GM21717 (cell line): ENCODE data around the gene PRKAR2B.
A peak's percentile ranks its signal among the peaks of the same experiment; 100 is the strongest.
"Not testable (repeated sequence)": the region's sequence is repeated elsewhere in the genome, so short reads cannot be mapped to it uniquely, and the experiment has no call there.

Source experiments
- ATAC-seq: cut with Tn5 transposase; IDR thresholded peaks from one replicate; pipeline ENCODE4 v1.9.1; 2021; ENCODE audit warnings: mild to moderate bottlenecking, moderate library complexity; ENCODE audit not compliant: unreplicated experiment

Gene PRKAR2B

DNA sequence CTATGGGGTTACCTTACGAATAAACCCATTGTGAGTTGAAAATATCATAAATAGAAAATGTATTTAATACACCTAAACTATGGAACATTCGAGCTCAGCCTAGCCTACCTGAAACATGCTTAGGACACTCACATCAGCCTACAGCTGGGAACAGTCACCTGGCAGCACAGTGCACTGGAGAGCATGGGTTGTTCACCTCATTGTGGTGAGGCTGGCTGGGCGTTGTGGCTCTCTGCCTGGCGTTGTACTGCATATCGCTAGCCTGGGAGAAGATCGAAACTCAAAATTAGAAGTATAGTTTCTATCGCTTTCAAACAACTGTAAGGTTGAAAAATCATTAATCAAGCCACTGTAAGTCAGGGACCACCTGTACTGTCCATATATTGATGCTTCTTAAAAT is 107.0 kb downstream of the PRKAR2B start:
- ATAC-seq: no peak

DNA sequence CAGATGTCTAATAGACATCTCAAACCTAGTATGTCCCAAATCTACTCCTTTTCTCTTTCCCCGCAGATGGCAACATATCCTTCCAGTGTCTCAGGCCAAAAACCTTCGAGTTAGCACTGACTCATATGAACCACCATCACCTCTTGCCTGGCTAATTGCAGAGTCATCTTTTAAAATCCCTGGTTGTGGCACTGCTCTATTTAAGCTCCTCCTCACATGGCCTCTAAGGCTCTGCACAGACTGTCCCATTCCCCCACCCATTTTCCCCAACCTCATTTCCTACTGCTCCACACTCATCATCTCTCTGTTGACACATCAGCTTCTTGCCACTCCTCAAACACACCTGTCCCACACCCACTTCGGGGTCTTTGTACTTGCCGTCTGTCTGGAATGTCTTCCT is 107.5 kb downstream of the PRKAR2B start:
- ATAC-seq: no peak

DNA sequence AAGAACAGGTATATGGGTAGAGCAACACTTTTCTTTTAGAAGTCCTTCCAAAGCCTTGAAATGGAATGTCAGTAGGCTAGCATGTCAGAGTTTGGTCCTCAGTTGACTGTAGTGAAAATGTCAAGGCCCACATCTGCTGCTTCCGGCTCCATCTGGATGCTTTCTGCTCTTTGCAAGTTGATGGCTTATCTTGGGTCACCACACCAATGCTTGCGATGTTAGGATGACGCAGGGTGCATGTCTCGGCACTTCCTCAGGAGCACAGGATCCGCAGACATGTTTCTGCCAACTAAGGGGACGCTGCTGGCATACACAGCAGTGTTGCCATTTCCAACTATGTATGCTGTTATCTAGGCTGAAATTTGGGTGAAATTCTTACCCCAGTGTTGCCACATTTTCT is 110.3 kb downstream of the PRKAR2B start:
- ATAC-seq: no peak

DNA sequence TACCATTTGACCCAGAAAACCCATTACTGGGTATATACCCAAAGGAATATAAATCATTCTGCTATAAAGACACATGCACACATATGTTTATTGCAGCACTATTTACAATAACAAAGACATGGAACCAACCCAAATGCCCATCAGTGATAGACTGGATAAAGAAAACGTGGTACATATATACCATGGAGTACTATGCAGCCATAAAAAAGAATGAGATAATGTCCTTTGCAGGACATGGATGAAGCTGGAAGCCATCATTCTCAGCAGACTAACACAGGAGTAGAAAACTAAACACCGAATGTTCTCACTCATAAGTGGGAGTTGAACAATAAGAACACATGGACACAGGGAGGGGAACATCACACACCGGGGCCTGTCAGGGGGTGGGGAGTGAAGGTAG is 111.2 kb downstream of the PRKAR2B start:
- not testable (repeated sequence) for ATAC-seq

DNA sequence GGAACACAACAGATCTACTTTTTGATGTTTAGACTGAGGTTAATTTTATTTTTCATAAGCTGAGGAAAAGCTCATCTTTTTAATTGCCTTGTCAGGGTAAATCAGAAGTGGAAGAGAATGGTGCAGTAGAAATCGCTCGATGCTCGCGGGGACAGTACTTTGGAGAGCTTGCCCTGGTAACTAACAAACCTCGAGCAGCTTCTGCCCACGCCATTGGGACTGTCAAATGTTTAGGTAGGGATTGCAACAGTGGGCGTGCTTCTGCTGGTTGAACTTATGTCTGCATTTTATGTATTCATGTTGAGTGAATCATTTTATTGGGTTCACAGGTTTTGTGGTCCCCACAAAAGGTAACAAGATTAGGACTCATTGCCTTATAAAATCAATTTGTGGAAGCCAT is 112.6 kb downstream of the PRKAR2B start:
- ATAC-seq: no peak

DNA sequence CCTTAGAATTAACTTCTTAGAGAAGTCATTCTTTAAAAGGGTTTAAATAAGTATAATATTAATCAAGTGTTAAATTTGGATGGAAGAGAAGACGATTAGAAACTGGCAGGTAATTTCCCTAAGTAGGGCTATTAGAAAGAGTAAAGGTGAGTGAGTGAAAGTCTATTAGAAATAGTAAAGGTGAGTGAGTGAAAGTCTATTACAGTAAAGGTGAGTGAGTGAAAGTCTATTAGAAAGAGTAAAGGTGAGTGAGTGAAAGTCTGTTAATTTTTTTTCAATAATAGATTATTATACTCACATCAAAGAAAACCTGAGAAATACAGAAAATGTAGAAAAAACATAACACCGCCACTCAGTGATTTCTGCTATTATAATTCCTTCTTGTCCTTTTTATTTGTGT is 113.5 kb downstream of the PRKAR2B start:
- no peak for ATAC-seq

DNA sequence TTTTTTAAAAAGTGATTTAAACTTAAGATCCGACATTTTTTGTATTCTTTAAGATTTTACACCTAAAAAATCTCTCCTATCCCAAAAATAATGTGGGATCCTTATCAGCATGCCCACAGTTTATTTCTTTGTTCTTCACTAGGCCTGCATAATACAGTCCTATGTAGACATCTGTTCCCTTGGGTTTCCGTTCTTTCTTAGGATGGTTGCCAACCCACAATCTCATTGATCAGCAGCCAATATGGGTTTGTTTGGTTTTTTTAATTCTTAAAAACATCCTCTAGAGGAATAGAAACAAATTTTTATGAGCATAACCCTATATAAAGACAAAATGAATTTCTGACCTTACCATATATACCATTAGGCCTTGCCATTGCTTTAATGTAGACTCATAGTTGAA is 115.9 kb downstream of the PRKAR2B start:
- no peak for ATAC-seq

DNA sequence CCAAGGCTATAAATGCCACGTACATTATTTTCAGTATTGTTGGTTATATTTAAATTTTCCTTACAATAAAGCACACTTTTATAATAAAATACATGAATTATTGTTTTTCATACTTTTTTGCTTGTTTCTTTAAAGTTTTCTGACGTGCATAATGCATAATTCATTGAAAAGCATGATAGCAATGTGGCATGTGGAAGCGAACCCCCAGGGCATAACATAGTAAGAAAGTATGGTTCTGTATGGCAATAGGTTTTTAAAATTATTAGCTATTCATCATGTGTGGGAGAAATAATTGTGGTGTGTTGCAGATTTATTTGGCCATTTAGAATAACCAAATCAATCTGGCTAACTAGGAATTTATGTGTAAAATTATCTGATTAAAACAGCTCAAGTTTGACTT is 116.9 kb downstream of the PRKAR2B start:
- no peak for ATAC-seq

DNA sequence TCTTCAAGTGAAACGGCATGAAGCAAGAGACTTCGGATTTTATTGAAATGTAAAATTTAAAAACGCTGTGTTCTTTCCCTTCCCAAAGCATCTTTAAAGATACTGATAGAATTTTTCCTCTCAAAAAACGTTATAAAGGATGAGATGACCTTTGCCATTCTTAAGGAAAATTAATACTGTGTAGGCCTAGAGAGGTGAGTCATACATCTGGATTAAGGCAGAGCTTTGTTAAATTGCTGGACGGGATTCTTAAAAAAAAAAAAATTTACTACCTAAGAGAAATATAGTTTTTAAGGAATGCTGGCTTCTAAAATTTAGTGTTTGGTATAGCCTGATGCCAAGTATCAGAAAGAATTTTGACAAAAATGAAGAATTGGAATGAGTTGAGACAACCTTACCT is 118.0 kb downstream of the PRKAR2B start:
- no peak for ATAC-seq

DNA sequence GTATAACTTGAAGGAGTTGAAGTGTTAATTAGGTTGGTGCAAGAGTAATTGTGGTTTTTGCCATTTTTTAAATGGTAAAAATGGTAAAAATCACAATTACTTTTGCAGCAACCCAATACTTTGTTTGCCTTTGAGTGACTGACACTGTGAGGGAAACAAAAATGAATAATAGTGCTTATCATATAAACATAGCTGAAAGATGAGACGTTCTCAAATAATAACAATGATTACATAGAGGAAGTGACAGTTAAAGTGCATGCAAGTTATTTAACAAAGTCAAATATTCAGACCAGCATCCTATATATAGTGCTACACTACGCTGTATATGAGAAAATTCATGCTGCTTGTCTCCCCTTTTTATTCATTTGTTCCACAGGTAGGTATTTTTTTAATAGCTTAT is 119.6 kb downstream of the PRKAR2B start:
- ATAC-seq: no peak

DNA sequence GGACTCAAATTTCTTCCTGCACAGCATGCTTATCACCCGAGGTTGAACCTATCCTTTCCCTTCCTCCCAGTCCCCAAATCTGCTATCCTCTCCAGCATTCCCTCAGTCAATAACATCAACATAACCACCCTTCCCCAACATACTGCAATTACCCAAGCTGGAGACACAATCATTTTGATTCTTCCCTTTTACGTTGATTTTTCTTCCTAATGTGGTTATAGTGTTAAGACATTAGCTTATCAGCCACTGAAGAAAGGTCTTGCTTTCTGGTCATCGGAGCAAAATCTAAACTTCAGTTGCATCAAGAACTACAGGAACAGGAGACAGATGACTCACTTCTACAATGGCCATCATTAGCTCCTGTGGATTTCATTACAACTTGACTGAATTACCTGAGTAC is 120.8 kb downstream of the PRKAR2B start:
- no peak for ATAC-seq

DNA sequence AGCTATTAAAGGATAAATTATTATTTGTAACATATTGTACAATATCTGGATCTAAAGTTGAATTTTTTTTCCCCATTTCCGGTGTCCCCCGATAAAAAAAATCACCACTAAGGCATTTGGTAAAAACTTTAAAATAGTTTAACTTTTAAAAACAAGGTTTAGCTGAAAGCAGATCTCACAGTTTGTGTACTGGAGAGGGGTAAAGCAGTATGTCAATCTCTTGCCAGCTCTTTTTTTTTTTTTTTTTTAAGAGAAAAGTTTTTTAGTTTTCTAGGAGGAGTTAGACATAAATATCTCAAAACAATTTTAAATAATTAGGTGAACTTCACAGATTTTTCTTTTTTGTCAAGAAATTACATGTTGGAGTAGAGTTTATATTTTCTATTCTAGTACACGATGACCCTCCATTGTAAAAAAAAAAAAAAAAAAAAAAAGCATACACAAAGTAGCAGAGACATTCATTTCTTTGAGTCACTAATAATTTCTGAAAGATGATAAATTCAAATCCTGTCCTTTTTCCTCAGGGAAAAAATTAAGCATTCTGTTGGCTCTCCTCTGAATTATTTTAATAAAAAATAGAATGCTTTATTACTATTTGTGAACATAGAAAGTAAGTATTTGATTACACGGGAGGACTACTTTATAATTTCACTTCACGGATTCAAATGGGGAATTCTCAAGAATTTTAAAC is 122.4 kb downstream of the PRKAR2B start:
- no peak for ATAC-seq

DNA sequence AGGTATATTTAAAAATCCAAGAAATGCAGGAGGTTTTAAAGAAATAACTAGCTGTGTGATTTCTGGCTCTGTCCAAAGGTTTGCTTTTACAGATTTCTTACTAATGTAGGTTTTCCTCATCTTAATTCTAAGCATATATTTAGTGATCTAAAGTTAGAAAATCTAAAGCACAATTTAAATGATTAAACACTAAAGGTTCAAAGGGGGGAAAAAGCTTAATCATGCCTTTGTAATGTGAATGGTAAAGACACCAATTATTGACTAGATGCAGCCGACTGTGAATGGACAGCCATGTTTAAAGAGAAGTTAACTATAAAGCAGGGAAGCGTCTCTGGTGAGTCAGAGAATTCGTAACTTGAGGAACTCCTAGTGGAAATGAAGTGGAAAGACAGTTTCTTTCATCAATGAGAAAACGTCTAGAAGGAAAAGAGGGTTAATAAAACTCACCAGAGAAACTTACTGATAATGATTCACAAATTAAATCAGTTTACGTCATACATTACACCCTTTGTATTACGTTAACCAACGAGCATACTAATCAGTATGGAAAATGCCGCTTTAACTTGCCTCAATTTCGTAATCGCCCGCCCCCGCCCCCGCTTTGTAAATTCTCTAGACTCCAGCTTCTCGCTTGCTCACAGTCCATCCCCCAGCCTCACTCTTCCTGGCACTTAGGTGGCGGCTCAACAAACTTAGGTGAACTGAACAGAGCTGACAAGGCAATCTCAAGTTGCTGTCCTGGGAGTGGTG is 123.2 kb downstream of the PRKAR2B start:
- ATAC-seq: no peak

DNA sequence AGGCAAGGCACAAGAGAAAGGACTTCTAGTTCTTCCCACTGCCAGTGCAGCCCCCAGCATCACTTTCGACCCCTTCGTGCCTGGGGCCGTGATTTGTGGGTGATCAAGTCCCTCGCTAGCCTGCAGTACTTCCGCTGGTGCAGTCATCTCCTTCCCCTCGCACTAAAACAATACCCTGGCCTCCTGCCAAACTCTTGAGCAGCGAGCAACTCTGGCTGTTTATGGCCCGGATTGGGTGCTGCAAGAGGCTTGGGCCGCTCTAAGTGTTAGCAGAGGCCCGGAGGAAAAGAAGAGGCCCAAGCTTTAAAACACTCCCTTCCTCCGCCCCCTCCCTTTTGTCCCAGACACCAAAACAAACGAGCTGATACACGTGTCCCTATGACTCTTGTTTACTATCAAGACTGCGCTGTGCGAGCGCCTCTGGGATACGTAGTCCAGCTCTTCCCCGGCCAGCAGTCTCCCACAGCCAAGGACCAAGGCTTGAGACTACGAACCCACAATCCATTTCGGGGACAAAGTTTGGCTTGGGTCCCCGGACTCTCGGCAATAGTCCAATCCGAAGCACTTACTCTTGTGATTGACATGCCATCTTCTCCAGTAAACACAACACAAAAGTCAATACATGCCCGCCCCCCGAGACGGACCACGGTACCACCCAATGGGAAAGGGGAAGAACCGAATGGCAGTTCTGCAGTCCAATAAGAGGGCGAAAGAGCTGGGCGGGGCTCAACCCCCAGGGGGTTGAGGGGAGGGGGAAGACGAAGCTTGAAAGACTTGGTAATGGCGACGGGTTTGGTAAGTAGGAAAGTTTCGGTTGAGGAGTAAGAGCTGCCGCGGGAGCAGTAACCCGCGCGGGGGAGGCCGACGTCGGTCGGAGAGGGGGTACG is 124.0 kb downstream of the PRKAR2B start, which contains the start of gene HBP1:
HBP1 (plus strand) TSS at position 771 of the 887 bp plus-strand sequence. CDS start 10,891 bp downstream, outside the sequence.
- peak; percentile 89 for ATAC-seq

DNA sequence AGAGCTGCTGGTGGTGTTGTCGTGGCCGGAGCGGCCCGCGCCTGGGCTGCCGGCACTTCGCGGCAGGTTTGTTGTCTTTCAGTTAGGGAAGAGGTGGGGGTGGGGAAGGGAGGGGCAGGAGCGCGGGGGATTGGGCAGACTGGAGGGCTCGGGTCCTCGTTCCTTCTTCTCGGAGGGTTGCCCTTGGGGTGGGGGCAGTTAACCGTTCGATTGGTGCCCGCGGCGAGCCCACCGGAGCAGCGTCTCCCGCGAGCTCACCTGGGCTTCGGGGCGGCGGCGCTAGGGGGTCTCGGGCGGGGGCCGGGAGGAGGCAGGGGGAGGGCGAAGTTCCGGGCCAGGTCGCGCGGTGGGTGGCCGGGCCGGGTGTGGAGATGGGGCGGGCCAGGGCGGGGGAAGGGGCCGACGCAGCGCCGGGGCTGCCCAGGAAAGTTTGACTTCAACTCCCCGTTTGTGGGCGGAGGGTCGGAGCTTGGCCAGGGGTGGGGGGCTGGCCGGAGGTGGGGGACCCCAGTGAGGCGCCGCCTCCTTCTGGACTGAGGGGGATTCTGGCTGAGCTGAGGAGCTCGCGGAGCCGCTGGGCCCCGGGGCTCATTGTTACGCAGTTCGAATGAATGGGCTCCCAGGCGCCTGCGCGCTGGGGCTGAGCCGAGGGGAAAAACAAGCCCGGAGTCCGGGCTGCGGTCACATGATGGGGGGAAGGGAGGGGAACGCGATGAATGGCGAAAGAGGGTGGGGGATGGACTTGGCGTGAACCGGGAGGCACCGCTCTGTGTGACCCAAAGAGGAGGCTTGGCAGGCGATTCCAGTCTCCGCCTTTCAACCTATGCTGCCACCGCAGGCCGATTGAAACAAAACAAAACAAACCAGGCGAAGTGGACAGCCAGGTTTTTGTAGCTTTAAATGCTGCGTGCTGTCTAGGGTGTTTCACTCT is 124.9 kb downstream of the PRKAR2B start:
- peak; percentile 23 for ATAC-seq

DNA sequence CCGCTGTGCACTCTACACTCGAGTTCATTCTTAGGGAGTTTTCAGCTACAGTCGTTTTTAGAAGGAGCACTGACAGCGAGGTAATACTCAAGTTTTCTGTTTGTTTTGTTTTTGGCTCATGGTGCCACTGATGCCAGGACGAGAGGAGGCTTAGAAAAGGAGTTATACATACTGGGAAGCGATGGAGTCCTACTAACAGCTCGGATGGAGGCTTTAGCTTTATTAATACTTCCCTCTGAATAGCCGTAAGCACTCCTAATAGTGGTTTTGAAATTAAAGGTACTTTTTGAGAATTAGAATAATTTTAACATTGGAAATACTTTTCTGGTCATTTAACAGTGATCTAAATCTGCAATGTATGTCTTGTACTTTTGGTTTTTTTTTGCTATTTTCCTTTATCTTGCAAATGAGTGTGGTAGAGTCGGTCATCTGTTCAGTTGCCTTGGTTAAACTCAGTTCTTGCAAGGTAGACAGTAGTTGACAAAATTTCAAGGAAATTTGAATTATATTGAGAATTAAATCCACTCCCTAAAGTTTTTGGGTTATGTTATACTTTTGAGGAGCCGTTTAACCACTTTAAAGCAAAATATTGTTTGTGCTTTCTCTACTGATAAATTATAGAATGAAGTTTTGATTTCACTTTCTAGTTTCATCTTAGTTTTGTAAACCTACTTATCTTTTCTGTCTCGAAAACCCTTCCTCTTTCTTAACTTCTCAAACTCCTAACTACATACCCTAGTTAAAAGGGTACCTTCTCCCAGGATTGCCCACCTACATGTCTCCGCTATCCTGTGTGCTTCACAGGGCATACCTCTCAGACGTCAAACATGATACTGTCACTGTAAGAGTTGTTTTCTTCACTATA is 125.8 kb downstream of the PRKAR2B start:
- no peak for ATAC-seq

DNA sequence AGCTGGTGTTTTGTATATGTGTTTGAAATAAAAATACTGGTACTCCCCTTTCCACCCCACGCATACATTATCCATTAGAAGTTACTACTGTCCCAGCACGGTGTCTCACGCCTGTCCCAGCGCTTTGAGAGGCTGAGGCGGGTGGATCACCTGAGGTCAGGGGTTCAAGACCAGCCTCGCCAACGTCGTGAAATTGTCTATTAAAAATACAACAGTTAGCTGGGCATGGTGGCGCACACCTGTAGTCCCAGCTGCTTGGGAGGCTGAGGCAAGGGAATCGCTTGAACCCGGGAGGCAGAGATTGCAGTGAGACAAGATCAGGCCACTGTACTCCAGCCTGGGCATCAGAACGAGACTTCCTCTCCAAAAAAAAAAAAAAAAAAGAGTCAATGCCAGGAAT is 127.0 kb downstream of the PRKAR2B start:
- no peak for ATAC-seq

DNA sequence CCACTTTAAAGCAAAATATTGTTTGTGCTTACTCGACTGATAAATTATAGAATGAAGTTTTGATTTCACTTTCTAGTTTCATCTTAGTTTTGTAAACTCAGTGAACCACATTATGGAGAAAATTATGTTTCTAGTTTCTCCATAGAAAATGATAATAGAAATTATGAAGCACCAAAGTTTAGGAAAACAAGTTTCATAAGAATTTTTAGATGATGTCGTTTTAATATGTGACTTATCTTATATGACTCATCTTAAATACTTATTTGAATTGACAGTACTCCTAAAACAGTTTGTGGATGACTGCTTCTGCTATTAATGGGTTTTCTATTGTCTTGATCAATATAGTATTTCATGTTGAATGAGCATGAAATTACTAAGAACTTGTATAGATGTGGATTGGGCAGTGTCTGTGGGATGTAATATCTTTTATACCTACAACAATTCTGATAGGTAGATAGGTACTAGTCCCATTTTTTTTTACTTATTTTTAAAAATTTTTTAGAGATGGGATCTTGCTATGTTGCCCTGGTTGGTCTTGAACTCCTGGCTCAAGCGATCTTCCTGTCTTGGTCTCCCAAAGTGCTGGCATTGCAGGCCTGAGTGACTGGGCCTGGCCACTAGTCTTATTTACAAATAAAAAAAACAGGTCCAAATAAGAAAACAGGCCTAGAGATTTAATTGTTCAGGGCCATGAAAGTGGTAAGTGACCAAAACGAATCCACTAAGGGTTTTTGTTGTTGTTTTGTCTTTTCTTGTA is 127.9 kb downstream of the PRKAR2B start:
- no peak for ATAC-seq

DNA sequence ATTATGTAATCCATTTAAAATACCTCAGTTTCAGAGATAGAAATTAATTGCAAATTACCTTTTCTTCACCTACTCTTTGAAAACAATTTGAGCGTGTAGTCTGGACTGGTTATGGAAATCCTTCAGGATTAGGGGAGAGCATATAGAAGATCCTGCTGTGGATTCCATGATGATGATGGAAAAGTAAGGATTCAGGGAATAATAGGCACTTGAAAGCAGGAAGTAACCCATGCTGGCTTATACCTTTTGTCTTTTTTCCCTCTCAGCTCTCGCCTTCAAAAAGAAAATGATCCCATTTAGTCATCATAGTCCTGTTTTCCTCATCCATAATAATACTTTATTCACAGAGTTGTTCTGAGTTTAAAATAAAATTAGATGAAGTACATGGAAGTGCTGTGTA is 128.7 kb downstream of the PRKAR2B start:
- no peak for ATAC-seq
